SW480 (cell line): ENCODE results near the gene FBXL2.
"Not testable (repeated sequence)": the region's sequence is repeated elsewhere in the genome, so short reads cannot be mapped to it uniquely, and the experiment has no call there.

Experiments used
- DNase-seq: peaks from one replicate; pipeline ENCODE4 v3.0.0-alpha.2; 2016; ENCODE audit warnings: low spot score

Gene FBXL2

GRCh38 chr3:33317963-33318709, 40.9 kb downstream of the FBXL2 start:
- no peak for DNase-seq

DNA sequence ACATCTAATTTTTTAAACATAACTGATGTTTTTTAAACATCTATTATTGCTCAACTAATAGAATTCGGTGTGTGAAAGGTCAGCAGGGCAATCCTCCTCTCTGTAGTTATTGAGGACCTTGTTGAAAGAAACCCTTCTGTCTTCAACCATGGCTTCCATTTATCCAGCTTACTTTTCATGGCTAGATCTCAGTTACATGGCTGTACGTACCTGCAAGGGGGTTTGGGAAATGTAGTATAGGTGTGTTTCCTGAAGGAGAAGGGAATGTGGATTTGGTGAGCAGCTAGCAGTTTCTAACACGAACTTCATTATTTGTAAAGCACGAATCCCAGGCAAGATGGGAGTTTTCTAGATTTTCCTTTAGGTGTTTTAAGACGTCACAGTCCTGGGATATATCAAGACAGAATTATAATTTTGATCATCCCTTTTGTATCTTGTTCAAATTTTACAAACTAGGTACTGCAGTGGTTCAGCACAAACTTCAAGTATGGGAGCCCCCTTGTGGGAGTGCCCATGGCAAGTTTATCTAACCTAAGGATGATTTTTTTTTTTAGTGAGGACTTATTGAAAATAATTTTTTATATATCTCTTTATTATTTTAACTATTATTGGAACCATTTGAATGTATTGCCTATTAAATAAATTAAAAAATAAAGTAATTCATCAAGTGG, 41.6 kb downstream of the FBXL2 start:
- no peak for DNase-seq

DNA sequence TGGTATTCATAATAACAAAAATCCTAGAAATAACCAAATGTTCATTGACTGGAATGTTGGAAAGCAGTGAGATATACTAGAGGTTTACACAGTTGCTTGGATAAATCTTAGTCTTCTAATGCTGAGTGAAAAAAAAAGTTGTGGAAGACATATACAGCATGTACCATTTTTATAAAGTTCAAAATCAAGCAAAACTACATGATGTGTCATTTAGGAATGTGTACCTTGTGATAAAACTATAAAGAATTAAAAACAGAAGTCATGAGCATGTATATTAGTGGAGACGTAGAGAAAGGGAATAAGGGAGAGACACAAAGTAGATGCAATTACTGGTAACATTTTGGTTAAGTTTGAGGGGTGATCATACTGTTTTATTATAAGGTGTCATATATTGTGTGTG, 45.2 kb downstream of the FBXL2 start:
- DNase-seq, result no peak

GRCh38 chr3:33331414-33331813, 54.2 kb downstream of the FBXL2 start:
- DNase-seq, result no peak

- no peak for DNase-seq
Observed at GRCh38 chr3:33334364-33334763, 57.1 kb downstream of the FBXL2 start.

DNA sequence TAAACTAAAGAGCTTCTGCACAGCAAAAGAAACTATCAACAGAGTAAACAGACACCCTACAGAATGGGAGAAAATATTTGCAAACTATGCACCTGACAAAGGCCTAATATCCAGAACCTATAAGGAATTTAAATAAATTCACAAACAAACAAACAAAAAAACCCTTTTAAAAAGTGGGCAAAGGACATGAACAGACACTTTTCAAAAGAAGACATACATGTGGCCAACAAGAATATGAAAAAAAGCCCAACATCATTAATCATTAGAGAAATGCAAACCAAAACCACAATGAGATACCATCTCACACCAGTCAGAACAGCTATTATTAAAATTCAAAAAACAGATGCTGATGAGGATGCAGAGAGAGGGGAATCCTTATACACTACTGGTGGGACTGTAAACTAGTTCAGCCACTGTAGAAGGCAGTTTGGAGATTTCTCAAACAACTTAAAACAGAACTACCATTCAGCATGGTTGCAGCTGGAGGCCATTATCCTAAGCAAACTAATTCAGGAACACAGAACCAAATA, 61.8 kb downstream of the FBXL2 start:
- not testable (repeated sequence) for DNase-seq

DNA sequence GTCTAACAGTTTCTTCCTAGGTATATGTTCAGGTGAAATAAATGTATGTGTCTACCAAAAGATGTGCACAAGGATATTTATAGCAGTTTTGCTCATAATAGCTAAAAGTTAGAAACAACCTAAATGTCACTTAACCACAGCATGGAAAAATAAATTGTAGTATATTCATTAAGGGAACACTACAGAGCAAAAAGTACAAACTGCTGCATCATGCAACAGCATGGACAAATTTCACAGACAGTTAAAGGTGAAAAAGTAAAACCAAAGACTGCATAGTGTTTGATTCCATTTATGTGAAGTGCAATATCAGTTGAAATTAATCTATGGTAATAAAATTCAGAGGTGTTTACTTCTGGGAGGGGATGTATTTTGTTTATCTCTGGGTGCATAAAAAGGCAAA, 62.5 kb downstream of the FBXL2 start:
- no peak for DNase-seq

- no peak for DNase-seq
Observed at GRCh38 chr3:33355611-33356010, 78.4 kb downstream of the FBXL2 start.

DNA sequence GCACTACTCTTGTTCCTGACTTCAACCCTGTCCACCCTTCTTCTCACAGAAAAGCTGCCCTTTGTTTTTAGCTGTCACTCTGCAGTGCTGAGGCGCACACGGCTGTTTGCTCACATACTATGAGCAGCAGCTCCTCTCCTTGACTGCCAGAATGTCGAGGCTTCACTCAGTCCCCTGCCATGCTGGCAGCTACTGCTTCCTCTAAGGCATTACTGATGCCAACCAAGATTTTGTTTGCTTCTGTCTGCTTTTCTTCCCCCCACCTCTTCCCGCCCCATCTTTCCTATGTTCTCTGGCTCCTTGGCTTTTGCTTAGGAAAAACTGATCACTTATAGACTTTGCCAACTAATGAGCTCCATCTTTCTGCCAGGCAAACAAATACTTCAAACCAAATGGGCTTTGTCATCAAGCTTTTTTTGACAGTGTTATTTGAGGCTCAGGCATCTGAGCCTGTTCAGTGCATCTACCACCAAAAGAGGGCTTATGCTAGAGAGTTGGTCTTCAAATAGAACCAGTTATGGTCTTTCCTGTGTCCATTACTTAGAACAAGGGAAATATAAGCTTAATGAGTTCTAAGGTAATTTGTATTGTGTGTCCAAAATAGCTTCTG, 81.0 kb downstream of the FBXL2 start:
- no peak for DNase-seq

DNA sequence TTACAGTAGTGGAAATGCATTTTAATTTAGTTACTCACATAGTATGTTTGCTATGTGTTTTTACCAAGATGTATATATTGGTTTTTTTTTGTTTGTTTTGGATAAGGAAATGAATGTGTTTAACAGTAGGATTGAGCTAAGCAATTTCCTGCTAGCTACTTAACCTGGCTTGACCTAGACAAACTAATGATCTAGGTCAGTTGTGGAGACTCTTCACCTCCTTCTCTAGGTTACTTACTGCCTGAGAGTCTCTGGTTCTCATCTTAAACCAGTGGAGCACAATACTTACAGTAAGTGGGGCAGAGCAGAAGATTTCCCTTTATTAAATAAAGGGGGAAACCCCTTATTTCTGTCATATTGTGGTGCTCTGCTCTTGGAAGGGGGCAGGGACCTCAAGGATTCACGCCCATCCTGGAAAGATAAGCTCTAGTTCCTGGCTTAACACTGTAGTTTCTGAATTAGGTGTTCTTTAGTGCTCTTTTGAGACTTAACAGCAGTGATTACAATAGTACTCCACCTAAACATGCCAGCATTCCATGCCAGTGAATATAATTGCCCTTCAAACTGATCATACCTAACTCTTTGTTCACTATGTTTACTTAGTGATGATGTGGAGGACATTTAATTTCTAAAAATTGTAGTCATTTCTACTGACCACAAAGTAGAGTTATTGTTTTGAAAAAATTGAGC, 83.0 kb downstream of the FBXL2 start:
- DNase-seq, result peak; percentile 66

DNA sequence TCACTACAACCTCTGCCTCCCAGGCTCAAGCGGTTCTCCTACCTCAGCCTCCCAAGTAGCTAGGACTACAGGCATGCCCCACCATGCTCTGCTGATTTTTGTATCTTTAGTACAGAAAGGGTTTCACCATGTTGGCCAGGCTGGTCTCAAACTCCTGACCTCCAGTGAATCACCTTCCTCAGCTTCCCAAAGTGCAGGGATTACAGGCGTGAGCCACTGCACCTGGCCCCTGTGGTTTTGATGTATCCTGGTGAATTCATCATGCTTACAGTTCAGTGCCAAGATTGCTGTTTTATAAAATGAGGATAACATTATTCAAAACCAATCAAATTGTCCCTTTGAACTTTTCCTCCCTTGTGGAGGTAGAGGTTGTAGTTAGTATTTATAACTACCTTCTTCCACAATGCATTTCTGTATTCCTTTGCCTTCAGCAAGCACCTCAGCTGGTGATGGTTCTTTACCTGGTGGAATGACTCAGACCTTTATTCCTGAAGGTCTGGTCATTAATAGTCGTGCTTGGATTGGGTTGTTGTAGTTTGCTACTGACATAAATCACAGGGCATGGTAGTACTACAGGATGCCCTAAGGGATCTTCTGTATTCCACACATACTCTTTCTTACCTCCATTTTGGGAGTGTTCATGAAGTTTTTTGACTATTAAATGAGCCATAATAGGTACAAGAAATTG, 86.0 kb downstream of the FBXL2 start:
- DNase-seq, result peak; percentile 26

DNA sequence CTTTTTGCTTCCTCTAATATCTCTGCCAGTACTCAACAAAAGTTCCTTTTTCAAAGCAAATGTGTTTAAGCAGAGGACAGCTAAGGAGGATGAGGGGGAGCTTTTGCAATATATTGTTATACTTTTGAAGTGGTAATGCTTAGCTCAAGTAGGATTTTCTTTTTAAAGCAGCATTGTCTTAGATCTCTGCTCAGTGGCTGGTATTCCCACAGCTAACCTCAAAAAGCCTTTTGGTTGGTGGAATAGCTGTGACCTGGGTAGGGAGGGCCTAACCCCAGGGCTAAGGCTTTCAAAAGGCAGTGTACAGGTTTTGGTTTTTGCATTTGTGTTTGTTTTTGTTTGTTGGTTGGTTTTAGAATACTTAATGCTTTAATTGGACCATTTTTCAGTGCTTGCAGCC, 86.8 kb downstream of the FBXL2 start:
- DNase-seq, result no peak

DNA sequence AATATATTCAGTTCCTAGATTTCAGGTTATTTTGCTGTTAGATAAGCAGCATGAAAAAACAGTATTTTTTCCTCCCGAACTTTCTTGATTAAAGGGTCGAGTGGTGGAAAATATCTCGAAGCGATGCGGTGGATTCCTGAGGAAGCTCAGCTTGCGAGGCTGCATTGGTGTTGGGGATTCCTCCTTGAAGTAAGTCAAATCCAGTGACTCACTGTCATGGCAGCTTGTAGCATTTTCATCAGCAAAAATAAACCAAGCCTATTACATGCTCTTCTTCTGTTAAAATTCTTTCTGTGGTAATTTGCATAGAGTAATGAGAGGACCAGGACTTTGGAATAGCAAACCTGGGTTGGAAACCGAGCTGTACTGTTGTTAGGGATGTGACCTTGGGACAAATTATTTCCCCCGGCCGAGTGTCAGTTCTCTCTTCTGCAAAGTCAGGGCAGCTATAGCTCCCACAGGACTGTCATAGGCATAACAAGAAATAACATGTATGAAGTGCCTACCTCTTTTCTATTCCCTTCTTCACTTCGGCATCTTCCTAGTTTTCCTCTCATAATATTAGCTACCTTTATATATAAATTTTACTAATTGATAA, 87.4 kb downstream of the FBXL2 start:
- no peak for DNase-seq

DNA sequence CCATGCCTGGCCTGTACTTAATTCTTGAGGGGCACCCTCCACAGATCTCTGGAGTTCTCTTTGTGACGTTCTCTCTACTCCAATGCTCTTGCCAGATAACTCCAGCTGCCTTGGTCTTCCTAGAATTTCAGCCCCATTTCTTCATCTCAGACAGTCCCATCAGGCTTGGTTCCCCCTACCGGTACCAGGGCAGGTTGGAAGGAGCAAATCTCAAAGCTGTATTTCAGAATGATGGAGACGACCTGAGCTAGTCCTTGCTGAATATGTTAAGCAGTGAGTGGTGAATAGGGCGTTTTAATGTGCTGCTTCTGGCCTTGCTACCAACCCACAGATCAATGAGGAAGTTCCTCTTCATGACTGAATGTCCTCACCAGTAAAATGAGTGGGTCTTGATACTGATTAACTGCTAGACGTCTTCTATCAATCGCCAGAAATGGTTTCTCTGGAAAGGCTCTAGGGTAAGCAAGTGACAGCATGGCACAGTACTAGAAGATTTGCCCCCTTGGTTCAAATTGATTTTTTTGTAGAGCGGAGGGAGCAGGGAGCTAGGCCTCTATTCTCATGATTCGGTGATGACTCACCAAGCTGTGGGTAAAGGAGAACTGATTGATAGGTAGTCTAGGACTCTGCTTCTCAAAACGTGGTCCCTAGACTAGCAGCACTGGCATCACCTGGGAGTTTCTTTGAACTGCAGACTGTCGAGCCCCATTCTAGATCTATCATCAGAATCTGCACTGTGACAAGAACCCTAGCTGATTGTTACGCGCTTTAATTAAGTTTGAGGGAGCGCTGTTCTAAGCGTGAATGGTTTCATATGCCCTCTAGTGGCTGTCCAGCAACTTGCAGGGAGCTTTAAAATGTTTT, 95.2 kb downstream of the FBXL2 start:
- DNase-seq, result peak; percentile 71

DNA sequence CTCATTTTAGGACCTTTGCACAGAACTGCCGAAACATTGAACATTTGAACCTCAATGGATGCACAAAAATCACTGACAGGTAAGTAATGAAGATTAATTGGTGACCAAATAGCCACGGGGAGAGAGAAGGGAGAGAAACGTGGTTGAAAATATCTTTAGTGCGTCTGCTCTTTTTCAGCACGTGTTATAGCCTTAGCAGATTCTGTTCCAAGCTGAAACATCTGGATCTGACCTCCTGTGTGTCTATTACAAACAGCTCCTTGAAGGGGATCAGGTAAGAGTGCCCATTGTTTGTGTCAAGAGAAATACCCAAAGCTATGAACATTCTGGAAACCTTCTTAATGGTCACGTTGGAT, 95.8 kb downstream of the FBXL2 start:
- DNase-seq, result no peak

GRCh38 chr3:33377489-33377888, 100.2 kb downstream of the FBXL2 start:
- DNase-seq, result no peak

- no peak for DNase-seq
Observed at GRCh38 chr3:33377931-33378330, 100.7 kb downstream of the FBXL2 start.

GRCh38 chr3:33380653-33381052, 103.4 kb downstream of the FBXL2 start:
- no peak for DNase-seq

DNA sequence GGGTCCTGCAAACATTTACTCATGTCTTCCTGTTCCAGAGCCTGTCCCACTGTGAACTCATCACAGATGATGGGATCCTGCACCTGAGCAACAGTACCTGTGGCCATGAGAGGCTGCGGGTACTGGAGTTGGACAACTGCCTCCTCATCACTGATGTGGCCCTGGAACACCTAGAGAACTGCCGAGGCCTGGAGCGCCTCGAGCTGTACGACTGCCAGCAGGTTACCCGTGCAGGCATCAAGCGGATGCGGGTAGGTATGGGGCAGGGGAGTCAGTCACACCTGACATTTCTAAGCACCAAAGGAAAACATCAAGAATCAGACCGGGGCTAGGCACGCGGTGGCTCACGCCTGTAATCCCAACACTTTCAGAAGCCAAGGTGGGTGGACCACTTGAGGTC, 106.7 kb downstream of the FBXL2 start:
- no peak for DNase-seq

GRCh38 chr3:33385423-33385822, 108.2 kb downstream of the FBXL2 start:
- no peak for DNase-seq

DNA sequence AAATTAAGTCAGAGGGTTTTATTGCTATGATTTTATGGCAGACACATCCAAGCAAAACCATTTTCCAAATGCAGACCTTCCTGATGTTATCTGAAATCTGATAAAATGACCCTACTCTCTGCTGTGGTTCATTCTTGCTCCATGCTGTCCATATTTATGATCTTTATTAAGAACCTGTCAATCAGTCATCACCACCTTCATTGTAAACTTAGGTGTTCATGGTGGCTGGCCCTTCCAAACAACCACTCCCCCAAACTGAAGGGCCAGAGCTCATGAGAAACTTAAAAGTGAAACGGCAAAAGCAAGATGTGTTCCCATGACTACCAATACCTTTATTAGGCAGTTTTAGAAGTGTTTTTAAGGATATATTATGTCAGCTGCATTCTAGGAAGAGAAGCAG, 109.4 kb downstream of the FBXL2 start:
- DNase-seq, result no peak
